ENCODE data around the gene HS3ST3B1. TPM values are rescaled to one million over a fixed set of nuclear protein-coding genes. Genes with fewer than 3 reads are reported as not detected.

The HS3ST3B1 gene
- total and polyA plus RNA-seq, 12 donors, result 0.47 to 8.5 (median 3.3) TPM

GRCh38 chr17:14320734-14321475, 20.0 kb downstream of the HS3ST3B1 start:
- 66 to 75% (median 69%) methylated on average over 13 of the region's 13 CpGs for WGBS, 4 donors
- Histone ChIP-seq H3K4me1 (replicated peaks in 1 of 2) (no peaks in the 10 kb centered on the region), H3K36me3 (replicated peaks in 1 of 2) (no peaks in the 10 kb centered on the region), H3K27me3 (no peaks in the 10 kb centered on the region), H3K4me3 (no peak overlapping the region), H3K9me3 (replicated peaks in 1 of 3) (no peaks in the 10 kb centered on the region), H3K27ac (no peak overlapping the region)
- intact Hi-C loops (cut with DNase I), result no loop called here
- peak in 1 of 7 donors; percentile 30 for DNase-seq
- TF ChIP-seq CTCF (IDR thresholded peaks at IDR 0.05) (no peak), POLR2A (IDR thresholded peaks at IDR 0.05) (no peak)

GRCh38 chr17:14321476-14321949, 20.6 kb downstream of the HS3ST3B1 start:
- Histone ChIP-seq H3K9me3 (replicated peaks in 1 of 3) (no peaks in the 10 kb centered on the region), H3K36me3 (replicated peaks in 1 of 2) (no peaks in the 10 kb centered on the region), H3K27ac (no peak overlapping the region), H3K4me3 (no peak overlapping the region), H3K27me3 (no peaks in the 10 kb centered on the region), H3K4me1 (replicated peaks in 1 of 2) (no peaks in the 10 kb centered on the region)
- TF ChIP-seq CTCF (IDR thresholded peaks at IDR 0.05), result no peak
- TF ChIP-seq POLR2A (IDR thresholded peaks at IDR 0.05), result no peak
- WGBS, 4 donors, result 62 to 66% (median 65%) methylated on average over 7 of the region's 7 CpGs
- intact Hi-C loops (cut with DNase I), result no loop called here
- no peak for DNase-seq

GRCh38 chr17:14321980-14322776, 21.3 kb downstream of the HS3ST3B1 start:
- Histone ChIP-seq H3K36me3 (replicated peaks in 1 of 2) (no peaks in the 10 kb centered on the region), H3K4me1 (replicated peaks in 1 of 2) (no peaks in the 10 kb centered on the region), H3K9me3 (replicated peaks in 1 of 3) (no peaks in the 10 kb centered on the region), H3K27me3 (no peaks in the 10 kb centered on the region), H3K4me3 (no peak overlapping the region), H3K27ac (no peak overlapping the region)
- TF ChIP-seq POLR2A (IDR thresholded peaks at IDR 0.05), result no peak
- TF ChIP-seq CTCF (IDR thresholded peaks at IDR 0.05), result no peak
- WGBS, 4 donors, result 86 to 95% (median 91%) methylated on average over 7 of the region's 7 CpGs
- intact Hi-C loops (cut with DNase I), result no loop called here
- no peak for DNase-seq

GRCh38 chr17:14323522-14323981, 22.7 kb downstream of the HS3ST3B1 start:
- WGBS, 4 donors, result 48 to 64% (median 60%) methylated on average over 3 of the region's 3 CpGs
- TF ChIP-seq POLR2A (IDR thresholded peaks at IDR 0.05) (no peak), CTCF (IDR thresholded peaks at IDR 0.05) (no peak)
- intact Hi-C loops (cut with DNase I), result no loop called here

More at GRCh38 chr17:14323522-14323981, 22.7 kb downstream of the HS3ST3B1 start:
- Histone ChIP-seq H3K4me3 (no peak overlapping the region), H3K4me1 (replicated peaks in 1 of 2) (no peaks in the 10 kb centered on the region), H3K27me3 (no peaks in the 10 kb centered on the region), H3K36me3 (replicated peaks in 1 of 2) (no peaks in the 10 kb centered on the region), H3K27ac (no peak overlapping the region), H3K9me3 (replicated peaks in 1 of 3) (no peaks in the 10 kb centered on the region)
- no peak for DNase-seq
